Body of pancreas (tissue), 4 donors: ENCODE results near the gene TET3. TPM values are rescaled to one million over a fixed set of nuclear protein-coding genes. Genes with fewer than 3 reads are reported as not detected.

Experiments used
- ATAC-seq: fragments of 150-250 bp; one replicate; pipeline ENCODE4 v1.9.1; 2016
- DNase-seq, 4 donors: peaks; one replicate each; pipeline ENCODE4 v3.0.0-alpha.2; 2019
- H3K27ac ChIP-seq, 4 donors: fragments of 200-600 bp; sonication (generic); 1 replicate in 3 of 4; 2 replicates in 1 of 4; pipeline versions ENCODE4 v1.5.1 to v1.6.1; 2016 to 2019; ENCODE audit warnings: mild to moderate bottlenecking in 1 of 4, mixed read lengths in 1 of 4, moderate library complexity in 1 of 4
- H3K27me3 ChIP-seq, 2 donors: fragments of 200-600 bp; sonication (generic); one replicate each; pipeline ENCODE4 v1.6.0; 2016; ENCODE audit warnings: mild to moderate bottlenecking in 1 of 2
- H3K36me3 ChIP-seq, 2 donors: fragments of 200-600 bp; sonication (generic); replicated peaks in 1 of 2; 2 replicates each; pipeline ENCODE4 v1.5.1; 2016; ENCODE audit warnings: low read depth in 2 of 2; ENCODE audit not compliant: insufficient read depth in 1 of 2
- H3K4me1 ChIP-seq: fragments of 200-600 bp; sonication (generic); one replicate; pipeline ENCODE4 v1.6.0; 2016
- H3K4me3 ChIP-seq, 2 donors: fragments of 200-600 bp; sonication (generic); 1 replicate in 1 of 2; 2 replicates in 1 of 2; pipeline ENCODE4 v1.5.1; 2016 to 2019
- H3K9me3 ChIP-seq, 3 donors: fragments of 200-600 bp; sonication (generic); 1 replicate in 2 of 3; 2 replicates in 1 of 3; pipeline ENCODE4 v1.5.1; 2016
- CTCF ChIP-seq, 7 experiments: fragments of 450-650 bp in 4 of 7; fragments of 200-600 bp in 3 of 7; sonication (generic) in 3 of 7; IDR thresholded peaks; one replicate each; pipeline ENCODE4 v1.5.1; 2016 to 2019; ENCODE audit warnings: antibody characterized with exemption in 7 of 7
- POLR2A ChIP-seq, 3 donors: fragments of 450-650 bp; IDR thresholded peaks; one replicate each; pipeline ENCODE4 v1.6.1; 2016; ENCODE audit warnings: antibody characterized with exemption in 3 of 3, mild to moderate bottlenecking in 2 of 3
- WGBS, 2 donors: methylation state at CpG; one replicate each; pipeline ENCODE4 v1.1.5; 2017; 5-methylcytosine and 5-hydroxymethylcytosine counted together
- intact Hi-C: fragments of 100-400 bp; cut with DNase I; formaldehyde crosslinking; loops from one replicate; pipeline ENCODE4 v1.15.1; 2023
- total RNA-seq, 2 donors: library from RNA; depleted of rRNA; stranded (reverse); fragments of >200 nt; gene quantifications; one replicate each; pipeline ENCODE4 v1.1.0, GENCODE V29; 2016

The TET3 gene
- total RNA-seq, 2 donors from 2014 or later: 6.7 to 7.3 TPM

- Histone ChIP-seq H3K4me1 (peaks cover 59% of the 10 kb centered on the region), H3K4me3 (no peak overlapping the region), H3K27ac (peak overlapping the region; percentile 97 to 99 (median 98)), H3K36me3 (no peaks in the 10 kb centered on the region), H3K27me3 (no peaks in the 10 kb centered on the region), H3K9me3 (no peaks in the 10 kb centered on the region)
- intact Hi-C loops: loop anchor here (10.0 kb wide), 2 partner anchors 47 to 157 kb away; partner anchors contain the start of gene STAMBP
- no peak for ATAC-seq
- TF ChIP-seq POLR2A (IDR thresholded peaks at IDR 0.05): no peak
- no peak for TF ChIP-seq CTCF (IDR thresholded peaks at IDR 0.05)
- 36 to 41% methylated on average over 5 to 7 of the region's 7 CpGs for WGBS, 2 donors
- DNase-seq: no peak
Measured at GRCh38 chr2:73982140-73982617, 2.5 kb upstream of the TET3 start.

- peak; percentile 97 to 99 (median 98) for DNase-seq
- intact Hi-C loops: loop anchor here (10.0 kb wide), 2 partner anchors 49 to 159 kb away; partner anchors contain the start of gene STAMBP
- Histone ChIP-seq H3K4me3 (peak overlapping the region; percentile 33 to 37), H3K27me3 (no peaks in the 10 kb centered on the region), H3K9me3 (no peaks in the 10 kb centered on the region), H3K4me1 (peaks cover 73% of the 10 kb centered on the region), H3K27ac (peak overlapping the region; percentile 97 to 99 (median 98)), H3K36me3 (no peaks in the 10 kb centered on the region)
- ATAC-seq: peak; percentile 89
- 7 to 15% methylated on average over 21 to 35 of the region's 35 CpGs for WGBS, 2 donors
- TF ChIP-seq CTCF (IDR thresholded peaks at IDR 0.05): peak in 3 of 7 experiments; percentile 33 to 44 (median 38)
- TF ChIP-seq POLR2A (IDR thresholded peaks at IDR 0.05): peak; percentile 60 to 84 (median 79)
Measured at GRCh38 chr2:73983322-73984202, 1.1 kb upstream of the TET3 start.

GRCh38 chr2:73984922-73985307 is 205 bp downstream of the TET3 start:
- 0% methylated on average over 24 of the region's 58 CpGs; no CpG with 5 or more reads in 1 of the 2 donors for WGBS, 2 donors
- H3K36me3 ChIP-seq: no peaks in the 10 kb centered on the region
- no peak overlapping the region for H3K4me3 ChIP-seq
- DNase-seq (peak; percentile 57 to 72 (median 62)), ATAC-seq (peak; percentile 25)
- no peaks in the 10 kb centered on the region for H3K27me3 ChIP-seq
- TF ChIP-seq CTCF (IDR thresholded peaks at IDR 0.05): no peak
- TF ChIP-seq POLR2A (IDR thresholded peaks at IDR 0.05): no peak
- peak overlapping the region; percentile 97 to 99 (median 98) for H3K27ac ChIP-seq
- H3K9me3 ChIP-seq: no peaks in the 10 kb centered on the region
- intact Hi-C loops: loop anchor here (10.0 kb wide), 2 partner anchors 50 to 160 kb away; partner anchors contain the start of gene STAMBP
- H3K4me1 ChIP-seq: peaks cover 74% of the 10 kb centered on the region

- Histone ChIP-seq H3K4me1 (peaks cover 69% of the 10 kb centered on the region), H3K36me3 (no peaks in the 10 kb centered on the region), H3K27ac (peak overlapping the region; percentile 63 to 99 (median 98)), H3K27me3 (no peaks in the 10 kb centered on the region), H3K9me3 (no peaks in the 10 kb centered on the region), H3K4me3 (peak overlapping the region in 1 of 2 donors; percentile 11)
- intact Hi-C loops: loop anchor here (10.0 kb wide), 2 partner anchors 51 to 161 kb away; partner anchors contain the start of gene STAMBP
- TF ChIP-seq CTCF (IDR thresholded peaks at IDR 0.05): no peak
- TF ChIP-seq POLR2A (IDR thresholded peaks at IDR 0.05): peak in 2 of 3 donors; percentile 26 to 52
- 6 to 15% methylated on average over 8 to 32 of the region's 66 CpGs for WGBS, 2 donors
- ATAC-seq: peak; percentile 5
- DNase-seq: peak in 3 of 4 donors; percentile 29 to 54 (median 34)
Measured at GRCh38 chr2:73985308-73986084, 786 bp downstream of the TET3 start.
